Pancreas (tissue), 8 donors: Measurements from ENCODE around the gene NBPF19. TPM values are rescaled to one million over a fixed set of nuclear protein-coding genes. Genes with fewer than 3 reads are reported as not detected.

ENCODE experiments used
- polyA plus RNA-seq, 2 donors: library from polyadenylated mRNA; stranded (reverse); fragments of 200-250 nt; gene quantifications; one replicate each; pipeline ENCODE4 v1.2.3, GENCODE V29; 2013
- total RNA-seq, 6 donors: library from RNA; stranded (reverse); fragmentation: NEBNext Ultra II Directional in 4 of 6; extraction: Animal tissue kit (Norgen Biotek cat#: 25700) in 4 of 6; gene quantifications; one replicate each; pipeline versions ENCODE4 v1.2.1 to v1.2.4, GENCODE V29; 2021 to 2023
- donor health status: healthy with polysubstance abuse.
- donor health status: DM: no; HTN: no; CAD: no; lungs with moderate emphysema.
- donor health status: DM: no; HTN: no; CAD: no.
- donor health status: Bipolar disorder and iron deficiency.
- donor health status: DM: yes; HTN: yes; CAD: no.
- donor health status: DM: no; HTN: no; CAD: no.
- donor health status: DM: no; HTN: no; CAD: no.
- donor health status: DM: yes; HTN: yes; CAD: no.

The NBPF19 gene
- total and polyA plus RNA-seq, 8 donors = 4.6 to 15.1 (median 8.0) TPM

Other genes starting within 250 kb of the NBPF19 start
- gene PPIAL4C, start 108.8 kb downstream of the NBPF19 start, total RNA-seq = 1 to 10 TPM in 1 of 6 donors, under 1 TPM in 2, not detected in 3; 0.35 to 1.1 (median 0.40) TPM
- under 1 TPM in 1 of 2 donors, not detected in 1; 0.42 TPM for gene PPIAL4C, start 108.8 kb downstream of the NBPF19 start, polyA plus RNA-seq